GM19238 (cell line): ENCODE results near the gene GRIN2C.

Source experiments
- DNase-seq: peaks from one replicate; pipeline ENCODE4 v3.0.0; 2011; ENCODE audit warnings: low spot score; ENCODE audit not compliant: insufficient read length

Gene GRIN2C

GRCh38 chr17:74864866-74865395 lies 5.2 kb upstream of the GRIN2C start:
- peak; percentile 69 for DNase-seq

GRCh38 chr17:74864297-74864865 lies 4.7 kb upstream of the GRIN2C start:
- no peak for DNase-seq

- DNase-seq, result no peak
Observed at GRCh38 chr17:74863420-74864296, 4.0 kb upstream of the GRIN2C start.

- DNase-seq, result no peak
Observed at GRCh38 chr17:74862919-74863318, 3.2 kb upstream of the GRIN2C start.

- DNase-seq, result peak; percentile 71
Observed at GRCh38 chr17:74862108-74862901, 2.6 kb upstream of the GRIN2C start.

GRCh38 chr17:74861662-74862107 lies 2.0 kb upstream of the GRIN2C start:
- DNase-seq, result no peak

- DNase-seq, result no peak
Observed at GRCh38 chr17:74860872-74861661, 1.4 kb upstream of the GRIN2C start.

GRCh38 chr17:74860229-74860871 lies 665 bp upstream of the GRIN2C start:
- no peak for DNase-seq

GRCh38 chr17:74858672-74859458 lies 820 bp downstream of the GRIN2C start:
- no peak for DNase-seq

GRCh38 chr17:74857191-74857590 lies 2.5 kb downstream of the GRIN2C start:
- no peak for DNase-seq

GRCh38 chr17:74856112-74856511 lies 3.6 kb downstream of the GRIN2C start:
- DNase-seq, result no peak

GRCh38 chr17:74855323-74855722 lies 4.4 kb downstream of the GRIN2C start:
- DNase-seq, result no peak

- no peak for DNase-seq
Observed at GRCh38 chr17:74854792-74855191, 4.9 kb downstream of the GRIN2C start.

GRCh38 chr17:74853669-74854068 lies 6.0 kb downstream of the GRIN2C start:
- DNase-seq, result no peak

GRCh38 chr17:74853048-74853397 lies 6.7 kb downstream of the GRIN2C start:
- no peak for DNase-seq

GRCh38 chr17:74852237-74853047 lies 7.2 kb downstream of the GRIN2C start:
- DNase-seq, result peak; percentile 76

- no peak for DNase-seq
Observed at GRCh38 chr17:74851612-74852236, 8.0 kb downstream of the GRIN2C start.

GRCh38 chr17:74850914-74851313 lies 8.8 kb downstream of the GRIN2C start:
- no peak for DNase-seq
